Measurements from ENCODE around the gene TAMM41.
"Not testable (repeated sequence)": the region's sequence is repeated elsewhere in the genome, so short reads cannot be mapped to it uniquely, and the experiment has no call there.

TAMM41 gene

GRCh38 chr3:11768604-11769003 lies 78.1 kb downstream of the TAMM41 start:
- no peak for DNase-seq (ENCODE audit: low read depth, low spot score)

GRCh38 chr3:11764931-11765363 lies 81.7 kb downstream of the TAMM41 start:
- DNase-seq (ENCODE audit: low read depth, low spot score): no peak

GRCh38 chr3:11759996-11760395 lies 86.7 kb downstream of the TAMM41 start:
- DNase-seq (ENCODE audit: low read depth, low spot score): no peak

GRCh38 chr3:11757929-11758328 lies 88.8 kb downstream of the TAMM41 start:
- no peak for DNase-seq (ENCODE audit: low read depth, low spot score)

- DNase-seq (ENCODE audit: low read depth, low spot score): no peak
Observed at GRCh38 chr3:11757441-11757875, 89.2 kb downstream of the TAMM41 start.

- no peak for DNase-seq (ENCODE audit: low read depth, low spot score)
Observed at GRCh38 chr3:11755276-11755675, 91.4 kb downstream of the TAMM41 start.

GRCh38 chr3:11752254-11752653 lies 94.4 kb downstream of the TAMM41 start:
- not testable (repeated sequence) for DNase-seq (ENCODE audit: low read depth, low spot score)

GRCh38 chr3:11748306-11748705 lies 98.4 kb downstream of the TAMM41 start:
- not testable (repeated sequence) for DNase-seq (ENCODE audit: low read depth, low spot score)

Measured in activated CD4-positive, CD25-positive, alpha-beta regulatory T cell treated with anti-CD3 and anti-CD28 coated beads, Interleukin-2, amount 50 U/mL, for 16 hours (primary cell).